Gastroesophageal sphincter (tissue), 3 donors: ENCODE results near the gene BRINP1.

Source experiments
- CTCF ChIP-seq, 4 experiments: fragments of 200-600 bp in 2 of 4; fragments of 450-650 bp in 2 of 4; sonication (generic) in 1 of 4; IDR thresholded peaks; one replicate each; pipeline ENCODE4 v1.5.1; 2017 to 2019; ENCODE audit warnings: antibody characterized with exemption in 4 of 4, mild to moderate bottlenecking in 2 of 4, moderate library complexity in 2 of 4
- EP300 ChIP-seq: sonication (generic); formaldehyde crosslinking; IDR thresholded peaks from one replicate; pipeline ENCODE4 v1.6.1; 2017; ENCODE audit warnings: antibody characterized with exemption, mild to moderate bottlenecking
- POLR2A ChIP-seq, 2 donors: fragments of 450-650 bp; IDR thresholded peaks; one replicate each; pipeline ENCODE4 v1.6.1; 2017; ENCODE audit warnings: antibody characterized with exemption in 2 of 2, mild to moderate bottlenecking in 2 of 2, moderate library complexity in 1 of 2
- POLR2AphosphoS5 ChIP-seq: sonication (generic); formaldehyde crosslinking; IDR thresholded peaks from one replicate; pipeline ENCODE4 v1.6.1; 2017; ENCODE audit warnings: antibody characterized with exemption

GRCh38 chr9:119391878-119392277, 22.6 kb upstream of the BRINP1 start:
- TF ChIP-seq CTCF (IDR thresholded peaks at IDR 0.05) (no peak), POLR2A (IDR thresholded peaks at IDR 0.05) (no peak), EP300 (no peak), POLR2AphosphoS5 (no peak)
